GM19468 (cell line): ENCODE measurements around the gene MST1.

ENCODE experiments used
- ATAC-seq: cut with Tn5 transposase; IDR thresholded peaks from one replicate; pipeline ENCODE4 v1.9.1; 2021; ENCODE audit warnings: mild to moderate bottlenecking, moderate library complexity, moderate number of reproducible peaks; ENCODE audit not compliant: unreplicated experiment; ENCODE audit errors: extremely low read depth

The MST1 gene

GRCh38 chr3:49689046-49689907, at the start of gene MST1, which contains the start of gene RNF123:
Gene MST1 (minus strand): TSS chr3:49689474. CDS start chr3:49688691, 783 bp downstream.
Gene RNF123 (plus strand): TSS chr3:49689557. CDS start chr3:49691166, 1,609 bp downstream.
- ATAC-seq = no peak

- no peak for ATAC-seq
Observed at GRCh38 chr3:49738067-49738713, 48.9 kb upstream of the MST1 start.

- ATAC-seq = no peak
Observed at GRCh38 chr3:49734752-49735151, 45.5 kb upstream of the MST1 start.

GRCh38 chr3:49733551-49733950, 44.3 kb upstream of the MST1 start:
- ATAC-seq = no peak

GRCh38 chr3:49732597-49732996, 43.3 kb upstream of the MST1 start:
- no peak for ATAC-seq

GRCh38 chr3:49729966-49730609, 40.8 kb upstream of the MST1 start:
- no peak for ATAC-seq

- ATAC-seq = no peak
Observed at GRCh38 chr3:49727924-49728361, 38.7 kb upstream of the MST1 start.

- no peak for ATAC-seq
Observed at GRCh38 chr3:49727154-49727923, 38.1 kb upstream of the MST1 start.

- no peak for ATAC-seq
Observed at GRCh38 chr3:49725906-49726681, 36.8 kb upstream of the MST1 start.

- ATAC-seq = no peak
Observed at GRCh38 chr3:49724586-49724985, 35.3 kb upstream of the MST1 start.

- ATAC-seq = peak; percentile 81
Observed at GRCh38 chr3:49723628-49724551, 34.6 kb upstream of the MST1 start, which contains the start of gene GMPPB. Gene GMPPB (minus strand): TSS chr3:49723951. CDS start chr3:49723726, 225 bp downstream.

- no peak for ATAC-seq
Observed at GRCh38 chr3:49723296-49723627, 34.0 kb upstream of the MST1 start.

- ATAC-seq = no peak
Observed at GRCh38 chr3:49722896-49723295, 33.6 kb upstream of the MST1 start.

- no peak for ATAC-seq
Observed at GRCh38 chr3:49721896-49722781, 32.9 kb upstream of the MST1 start.

- ATAC-seq = no peak
Observed at GRCh38 chr3:49721596-49721895, 32.3 kb upstream of the MST1 start.

GRCh38 chr3:49720855-49721595, 31.8 kb upstream of the MST1 start:
- ATAC-seq = no peak
